ENCODE measurements around the gene FGF22.

Gene FGF22

GRCh38 chr19:648904-649801, 9.5 kb downstream of the FGF22 start:
- TF ChIP-seq SIN3A (IDR thresholded peaks at IDR 0.05; ENCODE audit: borderline replicate concordance, insufficient read depth, low read length) (no peak), FOXP2 (optimal IDR thresholded peaks at IDR 0.05; ENCODE audit: borderline replicate concordance, extremely low read depth, extremely low read length, insufficient read depth) (no peak), POLR2AphosphoS5 (IDR thresholded peaks at IDR 0.05; ENCODE audit: low read depth, low read length) (no peak), TAF1 (IDR thresholded peaks at IDR 0.05; ENCODE audit: borderline replicate concordance, insufficient read depth, low read length) (no peak), REST (IDR thresholded peaks at IDR 0.05; ENCODE audit: insufficient read depth in 1 of 2, low read depth in 2 of 2, low read length in 2 of 2) (no peak)

- no peak for TF ChIP-seq TAF1 (IDR thresholded peaks at IDR 0.05; ENCODE audit: borderline replicate concordance, insufficient read depth, low read length)
- no peak for TF ChIP-seq FOXP2 (optimal IDR thresholded peaks at IDR 0.05; ENCODE audit: borderline replicate concordance, extremely low read depth, extremely low read length, insufficient read depth)
- TF ChIP-seq POLR2AphosphoS5 (IDR thresholded peaks at IDR 0.05; ENCODE audit: low read depth, low read length) = no peak
- TF ChIP-seq SIN3A (IDR thresholded peaks at IDR 0.05; ENCODE audit: borderline replicate concordance, insufficient read depth, low read length) = no peak
- no peak for TF ChIP-seq REST (IDR thresholded peaks at IDR 0.05; ENCODE audit: insufficient read depth in 1 of 2, low read depth in 2 of 2, low read length in 2 of 2)
Measured at GRCh38 chr19:650121-650520, 10.4 kb downstream of the FGF22 start.

GRCh38 chr19:651114-651818, 11.6 kb downstream of the FGF22 start:
- TF ChIP-seq FOXP2 (optimal IDR thresholded peaks at IDR 0.05; ENCODE audit: borderline replicate concordance, extremely low read depth, extremely low read length, insufficient read depth) = no peak
- no peak for TF ChIP-seq SIN3A (IDR thresholded peaks at IDR 0.05; ENCODE audit: borderline replicate concordance, insufficient read depth, low read length)

- TF ChIP-seq POLR2AphosphoS5 (IDR thresholded peaks at IDR 0.05; ENCODE audit: low read depth, low read length) = no peak
Measured at GRCh38 chr19:651991-652390, 12.3 kb downstream of the FGF22 start.

- TF ChIP-seq REST (IDR thresholded peaks at IDR 0.05; ENCODE audit: insufficient read depth in 1 of 2, low read depth in 2 of 2, low read length in 2 of 2) (no peak), TAF1 (IDR thresholded peaks at IDR 0.05; ENCODE audit: borderline replicate concordance, insufficient read depth, low read length) (no peak)
Measured at GRCh38 chr19:652467-653389, 13.0 kb downstream of the FGF22 start.
